CD4-positive, alpha-beta T cell treated with Interleukin-15 for 1 hour (primary cell): ENCODE data around the gene ITGB4.

Experiments
- DNase-seq: peaks from one replicate; pipeline ENCODE4 v3.0.0-alpha.2; 2020

ITGB4 gene

DNA sequence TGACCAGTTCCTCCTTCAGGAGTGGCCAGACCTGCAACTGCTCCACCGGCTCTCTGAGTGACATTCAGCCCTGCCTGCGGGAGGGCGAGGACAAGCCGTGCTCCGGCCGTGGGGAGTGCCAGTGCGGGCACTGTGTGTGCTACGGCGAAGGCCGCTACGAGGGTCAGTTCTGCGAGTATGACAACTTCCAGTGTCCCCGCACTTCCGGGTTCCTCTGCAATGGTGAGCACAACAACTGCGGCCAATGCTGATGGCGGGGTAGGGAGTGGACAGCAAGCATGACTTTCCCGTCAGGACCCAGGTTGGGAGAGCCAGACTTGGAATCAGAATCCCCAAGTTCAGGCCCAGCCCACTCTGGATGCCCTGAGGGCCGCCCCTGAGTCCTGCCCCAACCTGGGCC, 12.2 kb downstream of the ITGB4 start:
- no peak for DNase-seq

DNA sequence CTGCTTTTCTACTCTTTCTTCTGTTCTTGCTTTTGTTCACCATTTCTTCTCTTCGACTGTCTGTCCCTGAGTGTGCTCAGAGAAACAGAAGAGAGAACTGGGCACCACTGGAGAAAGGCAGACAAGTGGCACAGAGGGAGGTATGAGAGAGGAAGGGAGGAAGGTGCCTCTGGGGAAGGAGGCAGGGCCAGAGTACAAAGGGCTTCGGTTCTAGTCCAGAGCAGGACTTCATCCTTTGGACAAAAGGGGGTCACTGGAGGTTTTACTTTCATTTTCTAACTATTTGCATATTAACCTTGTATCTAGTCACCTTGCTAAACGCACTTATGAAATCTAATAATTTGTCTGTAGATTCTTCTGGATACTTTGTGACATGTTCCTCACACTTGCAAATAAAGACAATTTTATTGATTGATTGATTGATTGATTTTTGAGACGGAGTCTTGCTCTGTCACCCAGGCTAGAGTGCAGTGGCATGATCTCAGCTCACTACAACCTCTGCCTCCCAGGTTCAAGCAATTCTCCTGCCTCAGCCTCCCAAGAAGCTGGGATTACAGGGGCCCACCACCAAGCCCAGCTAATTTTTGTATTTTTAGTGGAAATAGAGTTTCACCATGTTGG, 13.5 kb downstream of the ITGB4 start:
- no peak for DNase-seq

DNA sequence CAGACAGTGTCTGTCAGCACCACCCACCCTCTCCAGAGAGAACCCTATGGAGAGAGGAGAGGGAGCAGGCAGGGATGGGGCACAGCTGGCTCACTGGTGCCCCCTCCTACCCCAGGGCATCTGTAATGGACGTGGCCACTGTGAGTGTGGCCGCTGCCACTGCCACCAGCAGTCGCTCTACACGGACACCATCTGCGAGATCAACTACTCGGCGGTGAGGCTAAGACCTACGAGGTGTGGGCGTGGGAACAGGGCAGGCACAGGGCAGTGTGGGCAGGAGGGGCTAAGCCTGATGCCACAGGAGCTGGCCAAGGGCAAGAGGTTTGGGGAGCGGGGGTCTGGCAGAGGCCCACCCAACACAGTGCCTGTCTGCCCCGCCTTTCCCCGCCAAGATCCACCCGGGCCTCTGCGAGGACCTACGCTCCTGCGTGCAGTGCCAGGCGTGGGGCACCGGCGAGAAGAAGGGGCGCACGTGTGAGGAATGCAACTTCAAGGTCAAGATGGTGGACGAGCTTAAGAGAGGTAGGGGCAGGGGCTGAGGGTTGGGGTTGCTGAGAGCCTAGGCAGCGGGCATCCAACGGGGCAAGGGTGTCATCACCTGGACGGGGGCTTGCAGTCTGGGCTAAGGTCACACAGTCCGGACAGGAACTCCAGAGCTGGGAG, 15.0 kb downstream of the ITGB4 start:
- DNase-seq, result no peak

DNA sequence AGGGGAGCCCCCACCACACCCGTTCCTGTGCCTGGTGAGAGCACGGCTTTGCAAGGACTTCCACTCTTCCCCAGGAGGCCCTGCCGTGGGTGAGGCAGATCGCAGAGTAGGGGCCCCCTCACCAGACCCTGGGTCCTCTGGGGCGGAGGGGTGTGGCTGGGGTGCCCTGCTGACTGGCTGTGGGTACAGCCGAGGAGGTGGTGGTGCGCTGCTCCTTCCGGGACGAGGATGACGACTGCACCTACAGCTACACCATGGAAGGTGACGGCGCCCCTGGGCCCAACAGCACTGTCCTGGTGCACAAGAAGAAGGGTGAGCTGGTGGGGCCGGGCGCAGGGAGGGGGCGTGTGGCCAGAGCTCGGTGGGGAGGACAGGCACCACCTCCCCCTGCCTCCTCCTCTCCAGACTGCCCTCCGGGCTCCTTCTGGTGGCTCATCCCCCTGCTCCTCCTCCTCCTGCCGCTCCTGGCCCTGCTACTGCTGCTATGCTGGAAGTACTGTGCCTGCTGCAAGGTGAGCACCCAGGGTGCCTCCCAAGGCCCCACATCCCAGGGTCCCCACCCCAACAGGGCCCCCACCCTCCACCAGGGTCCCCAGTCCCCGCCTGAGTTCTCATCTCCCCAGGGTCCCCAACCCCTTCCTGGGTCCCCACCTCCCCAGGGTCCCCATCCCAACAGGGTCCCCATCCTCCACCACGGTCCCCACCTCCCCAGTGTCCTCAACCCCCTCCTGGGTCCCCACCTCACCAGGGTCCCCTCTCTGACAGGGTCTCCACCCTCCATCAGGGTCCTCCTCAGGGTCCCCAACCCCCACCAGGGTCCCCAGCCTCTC, 16.1 kb downstream of the ITGB4 start:
- no peak for DNase-seq

DNA sequence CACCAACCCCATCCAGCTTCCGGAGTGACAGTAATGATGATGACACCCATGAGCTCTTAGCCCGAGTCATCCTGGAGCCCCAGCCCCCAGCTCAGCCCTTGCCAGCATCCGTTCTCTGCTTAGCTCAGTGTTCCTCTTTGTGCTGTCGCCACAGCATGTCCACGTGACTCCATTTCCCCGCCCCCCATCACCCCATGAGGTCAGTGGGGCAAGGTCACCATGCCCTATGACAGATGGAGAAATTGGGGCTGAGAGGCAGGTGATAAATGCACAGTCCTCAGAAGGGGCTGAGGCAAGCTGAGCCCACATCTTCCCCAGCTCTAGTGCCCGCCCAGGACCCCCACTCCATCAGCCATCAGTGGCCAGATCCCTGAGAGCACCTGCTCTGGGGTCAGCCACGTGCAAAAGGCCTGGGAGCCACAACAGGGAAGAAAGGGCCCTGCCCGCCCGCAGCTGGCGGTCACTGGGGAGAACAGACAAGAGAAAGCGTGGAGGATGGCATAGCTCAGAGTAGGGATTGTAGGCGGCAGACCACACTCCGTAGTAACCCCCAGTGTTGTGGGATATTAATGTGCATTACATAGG, 17.1 kb downstream of the ITGB4 start:
- peak; percentile 84 for DNase-seq

DNA sequence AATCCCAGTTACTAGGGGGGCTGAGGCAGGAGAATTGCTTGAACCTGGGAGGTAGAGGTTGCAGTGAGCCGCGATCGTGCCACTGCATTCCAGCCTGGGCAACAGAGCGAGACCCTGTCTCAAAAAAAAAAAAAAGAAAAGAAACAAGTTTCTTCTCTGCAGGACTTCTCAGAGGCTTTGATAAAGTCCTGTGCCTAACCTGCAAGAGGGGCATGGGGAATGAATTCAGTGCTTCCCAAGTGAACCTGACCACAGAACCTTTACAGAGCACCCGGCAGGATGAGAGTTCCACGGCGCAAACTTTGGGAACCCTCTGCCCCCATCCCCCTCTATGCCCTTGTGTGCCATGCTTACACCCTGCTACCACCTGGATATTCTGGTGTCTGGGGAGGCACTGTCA, 17.9 kb downstream of the ITGB4 start:
- no peak for DNase-seq

DNA sequence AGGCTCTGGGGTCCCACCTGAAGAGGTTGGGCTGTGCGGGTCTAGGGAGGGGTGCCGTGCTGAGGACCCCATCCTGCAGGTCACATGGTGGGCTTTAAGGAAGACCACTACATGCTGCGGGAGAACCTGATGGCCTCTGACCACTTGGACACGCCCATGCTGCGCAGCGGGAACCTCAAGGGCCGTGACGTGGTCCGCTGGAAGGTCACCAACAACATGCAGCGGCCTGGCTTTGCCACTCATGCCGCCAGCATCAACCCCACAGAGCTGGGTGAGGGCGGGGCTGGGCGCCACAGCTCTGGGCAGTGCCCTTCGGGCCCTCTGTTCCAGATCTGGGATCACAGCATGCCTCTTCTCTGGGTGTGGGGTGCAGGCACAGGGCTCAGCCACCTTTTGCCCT, 18.5 kb downstream of the ITGB4 start:
- DNase-seq, result no peak

DNA sequence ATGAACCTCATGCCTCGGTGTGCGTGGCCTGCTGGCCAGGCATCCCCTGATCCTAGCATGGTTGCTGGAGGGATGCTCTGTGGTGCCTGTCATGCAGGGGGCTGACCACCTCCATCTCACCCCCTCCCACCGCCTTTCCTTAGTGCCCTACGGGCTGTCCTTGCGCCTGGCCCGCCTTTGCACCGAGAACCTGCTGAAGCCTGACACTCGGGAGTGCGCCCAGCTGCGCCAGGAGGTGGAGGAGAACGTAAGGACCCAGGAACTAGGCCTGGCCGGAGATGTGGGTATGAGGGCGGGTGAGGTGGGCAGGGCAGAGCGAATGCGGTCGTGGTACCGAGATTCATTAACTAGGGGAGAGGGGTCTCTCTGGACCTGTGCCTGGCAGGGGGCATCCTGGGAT, 19.0 kb downstream of the ITGB4 start:
- DNase-seq, result no peak

DNA sequence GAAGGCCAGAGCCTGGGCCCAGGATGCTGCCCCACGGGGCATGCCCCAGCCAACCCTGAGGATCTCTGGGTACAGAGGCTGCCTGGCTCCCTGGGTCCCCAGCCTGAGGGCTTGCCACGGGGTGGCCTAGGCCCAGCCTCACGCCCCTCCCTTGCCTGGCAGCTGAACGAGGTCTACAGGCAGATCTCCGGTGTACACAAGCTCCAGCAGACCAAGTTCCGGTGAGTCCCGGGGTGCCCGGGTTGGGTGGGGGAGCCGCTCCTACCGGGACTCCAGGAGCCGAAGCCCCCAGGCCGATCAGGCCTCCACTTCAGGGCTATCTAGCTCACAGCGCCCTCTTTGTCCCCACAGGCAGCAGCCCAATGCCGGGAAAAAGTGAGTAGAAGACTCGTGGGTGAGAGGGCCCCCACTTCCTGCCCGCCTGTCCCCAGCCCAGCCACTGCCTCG, 19.4 kb downstream of the ITGB4 start:
- DNase-seq, result no peak

DNA sequence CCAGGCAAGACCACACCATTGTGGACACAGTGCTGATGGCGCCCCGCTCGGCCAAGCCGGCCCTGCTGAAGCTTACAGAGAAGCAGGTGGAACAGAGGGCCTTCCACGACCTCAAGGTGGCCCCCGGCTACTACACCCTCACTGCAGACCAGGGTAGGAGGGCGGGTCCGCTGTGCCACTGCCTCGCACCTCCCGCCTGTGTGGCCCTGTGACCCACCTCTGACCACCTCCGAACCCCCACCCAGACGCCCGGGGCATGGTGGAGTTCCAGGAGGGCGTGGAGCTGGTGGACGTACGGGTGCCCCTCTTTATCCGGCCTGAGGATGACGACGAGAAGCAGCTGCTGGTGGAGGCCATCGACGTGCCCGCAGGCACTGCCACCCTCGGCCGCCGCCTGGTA, 21.1 kb downstream of the ITGB4 start:
- DNase-seq, result no peak

DNA sequence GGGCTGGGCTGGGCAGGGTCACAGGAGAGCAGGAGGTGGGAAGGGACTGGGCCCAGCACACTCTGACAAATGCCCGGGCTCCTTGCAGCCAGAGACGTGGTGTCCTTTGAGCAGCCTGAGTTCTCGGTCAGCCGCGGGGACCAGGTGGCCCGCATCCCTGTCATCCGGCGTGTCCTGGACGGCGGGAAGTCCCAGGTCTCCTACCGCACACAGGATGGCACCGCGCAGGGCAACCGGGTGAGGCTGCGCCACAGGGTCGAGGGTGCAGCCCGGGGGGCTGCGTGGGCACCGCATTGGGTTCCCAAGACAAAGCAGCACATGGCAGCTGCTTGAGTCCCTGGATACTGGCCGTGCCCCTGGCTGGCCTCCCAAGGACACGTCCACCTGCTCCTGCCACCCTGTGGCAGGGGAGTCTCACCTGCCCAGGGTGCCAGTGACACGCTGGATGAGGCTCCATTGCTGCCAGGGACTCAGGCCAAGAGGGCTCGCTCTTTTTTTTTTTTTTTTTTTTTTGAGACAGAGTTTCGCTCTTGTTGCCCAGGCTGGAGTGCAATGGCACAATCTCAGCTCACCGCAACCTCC, 22.5 kb downstream of the ITGB4 start:
- no peak for DNase-seq

DNA sequence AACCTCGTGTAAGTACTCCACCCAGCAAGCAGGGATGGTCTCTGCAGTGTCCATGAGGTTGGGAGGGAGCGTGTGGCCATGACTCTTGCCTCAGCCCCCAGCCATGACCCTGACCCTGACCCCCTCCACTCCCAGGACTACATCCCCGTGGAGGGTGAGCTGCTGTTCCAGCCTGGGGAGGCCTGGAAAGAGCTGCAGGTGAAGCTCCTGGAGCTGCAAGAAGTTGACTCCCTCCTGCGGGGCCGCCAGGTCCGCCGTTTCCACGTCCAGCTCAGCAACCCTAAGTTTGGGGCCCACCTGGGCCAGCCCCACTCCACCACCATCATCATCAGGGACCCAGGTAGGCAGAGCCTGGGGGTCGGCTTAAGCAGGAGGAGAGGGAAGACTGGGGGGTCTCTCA, 27.4 kb downstream of the ITGB4 start:
- no peak for DNase-seq

DNA sequence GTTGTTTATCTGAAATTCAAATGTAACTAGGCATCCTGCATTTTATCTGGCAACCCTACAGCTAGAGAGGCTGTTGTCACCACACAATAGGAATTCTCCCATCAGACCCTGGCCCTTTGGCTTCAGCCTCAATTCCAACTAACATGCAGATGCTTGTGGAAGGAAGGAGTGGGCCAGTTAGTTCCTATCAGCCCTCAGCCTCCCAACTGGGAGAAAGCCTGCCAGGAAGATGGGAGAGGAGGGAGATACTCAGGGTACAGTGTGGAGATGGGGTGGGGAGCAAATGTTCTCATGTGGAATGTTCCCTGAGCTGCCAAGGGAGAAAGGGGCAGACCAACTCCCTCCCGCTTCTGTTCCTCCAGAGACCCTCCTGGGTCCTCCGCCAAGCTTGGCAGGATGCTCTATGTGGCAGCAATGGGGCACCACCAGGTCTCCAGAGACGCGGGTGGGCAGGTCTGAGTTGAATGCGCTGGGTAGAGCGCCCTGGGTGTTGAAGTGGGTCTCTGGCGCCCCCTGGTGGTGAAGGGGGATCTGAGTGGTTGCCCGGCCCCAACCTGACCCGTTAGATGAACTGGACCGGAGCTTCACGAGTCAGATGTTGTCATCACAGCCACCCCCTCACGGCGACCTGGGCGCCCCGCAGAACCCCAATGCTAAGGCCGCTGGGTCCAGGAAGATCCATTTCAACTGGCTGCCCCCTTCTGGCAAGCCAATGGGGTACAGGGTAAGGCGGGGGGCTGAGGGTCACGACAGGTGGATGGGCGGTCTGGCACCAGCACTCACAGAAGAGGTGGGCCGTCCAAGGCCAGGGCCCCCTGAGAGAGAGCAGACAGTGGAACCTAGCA, 28.5 kb downstream of the ITGB4 start:
- DNase-seq, result peak; percentile 85

DNA sequence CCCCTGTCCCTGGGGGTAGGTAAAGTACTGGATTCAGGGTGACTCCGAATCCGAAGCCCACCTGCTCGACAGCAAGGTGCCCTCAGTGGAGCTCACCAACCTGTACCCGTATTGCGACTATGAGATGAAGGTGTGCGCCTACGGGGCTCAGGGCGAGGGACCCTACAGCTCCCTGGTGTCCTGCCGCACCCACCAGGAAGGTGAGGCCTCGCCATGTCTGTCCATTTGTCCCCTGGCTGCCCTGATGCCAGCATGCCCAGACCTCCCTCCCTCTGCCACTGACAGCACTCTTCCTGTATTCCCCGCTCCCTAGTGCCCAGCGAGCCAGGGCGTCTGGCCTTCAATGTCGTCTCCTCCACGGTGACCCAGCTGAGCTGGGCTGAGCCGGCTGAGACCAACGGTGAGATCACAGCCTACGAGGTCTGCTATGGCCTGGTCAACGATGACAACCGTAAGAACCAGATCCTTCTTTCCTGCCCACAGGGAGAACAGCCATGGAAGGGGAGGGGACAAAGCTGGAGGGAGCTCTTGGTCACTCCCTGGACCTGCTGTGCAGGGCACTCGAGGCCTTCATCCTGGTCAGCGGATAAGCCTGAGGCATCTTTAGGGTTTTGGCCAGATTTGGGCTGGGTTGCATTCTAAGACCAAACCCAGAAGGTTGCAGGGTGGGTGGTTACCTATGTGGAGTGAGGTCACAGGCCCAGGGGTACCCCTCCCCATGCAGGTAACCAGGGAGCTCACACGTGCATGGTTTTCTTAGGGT, 29.6 kb downstream of the ITGB4 start:
- DNase-seq, result no peak

DNA sequence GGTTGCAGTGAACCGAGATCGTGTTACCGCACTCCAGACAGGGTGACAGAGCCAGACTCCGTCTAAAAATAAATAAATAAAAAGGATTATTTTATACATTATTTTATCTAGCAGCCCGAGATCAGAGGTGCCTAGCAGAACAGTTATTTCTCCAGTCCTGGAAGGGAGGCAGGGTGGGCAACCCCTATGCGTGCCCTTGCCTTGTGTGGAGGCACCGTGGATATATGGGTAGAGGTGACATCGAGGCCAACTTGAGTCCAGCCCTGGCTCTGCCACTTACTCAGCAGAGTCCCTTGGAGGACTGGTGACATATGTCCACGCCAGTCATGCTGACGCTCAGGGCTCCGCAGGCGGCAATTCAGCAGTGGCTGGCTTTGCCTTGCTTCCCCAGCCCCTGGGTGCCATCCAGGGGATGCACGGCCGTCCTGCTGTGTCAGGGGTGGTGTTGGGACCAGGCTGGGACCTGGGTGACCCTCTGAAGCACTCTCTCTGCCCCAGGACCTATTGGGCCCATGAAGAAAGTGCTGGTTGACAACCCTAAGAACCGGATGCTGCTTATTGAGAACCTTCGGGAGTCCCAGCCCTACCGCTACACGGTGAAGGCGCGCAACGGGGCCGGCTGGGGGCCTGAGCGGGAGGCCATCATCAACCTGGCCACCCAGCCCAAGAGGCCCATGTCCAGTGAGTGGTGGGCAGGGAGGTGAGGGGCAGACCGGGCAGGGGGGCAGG, 30.6 kb downstream of the ITGB4 start:
- DNase-seq, result no peak

DNA sequence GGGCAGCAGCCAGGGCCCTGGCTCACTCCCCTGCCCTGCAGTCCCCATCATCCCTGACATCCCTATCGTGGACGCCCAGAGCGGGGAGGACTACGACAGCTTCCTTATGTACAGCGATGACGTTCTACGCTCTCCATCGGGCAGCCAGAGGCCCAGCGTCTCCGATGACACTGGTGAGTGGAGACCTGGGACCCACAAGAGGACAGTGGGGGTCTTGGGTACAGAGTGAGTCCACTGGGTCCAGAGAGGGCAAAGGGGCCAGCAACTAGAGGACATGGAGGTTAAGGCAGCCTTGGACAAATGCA, 31.1 kb downstream of the ITGB4 start:
- no peak for DNase-seq

DNA sequence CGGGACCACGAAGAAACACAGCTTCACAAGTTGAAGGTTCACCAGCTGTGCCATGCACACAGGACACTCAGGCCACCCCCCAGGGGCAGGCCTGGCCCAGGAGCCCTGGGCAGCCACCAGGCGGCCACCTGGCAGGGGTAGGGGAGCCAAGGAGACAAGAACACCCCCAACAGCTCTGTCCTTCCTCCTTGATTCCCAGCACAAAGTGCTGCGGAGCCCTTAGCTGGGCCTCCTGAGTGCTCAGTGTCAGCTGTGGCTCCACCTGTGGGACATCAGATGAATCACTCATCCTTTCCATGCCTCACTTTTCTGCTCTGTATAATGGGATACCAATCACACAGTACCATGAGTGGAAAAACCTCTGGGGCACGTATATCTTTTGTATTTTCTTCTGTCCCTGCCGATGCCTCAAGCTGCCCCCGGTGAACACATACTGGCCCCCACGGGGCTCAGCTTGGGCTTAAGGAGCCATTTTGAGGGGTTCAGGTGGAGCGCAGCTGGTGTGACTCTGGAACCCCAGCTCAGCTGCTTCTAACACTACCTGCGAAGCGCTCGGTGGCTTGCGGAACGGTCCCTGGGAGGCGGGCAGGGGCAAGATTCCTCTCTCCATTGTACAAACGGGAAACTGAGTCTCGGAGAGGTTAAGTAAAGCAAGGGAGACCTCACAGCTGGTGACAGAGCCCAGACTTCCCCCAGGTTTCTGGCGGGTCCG, 31.7 kb downstream of the ITGB4 start:
- no peak for DNase-seq

DNA sequence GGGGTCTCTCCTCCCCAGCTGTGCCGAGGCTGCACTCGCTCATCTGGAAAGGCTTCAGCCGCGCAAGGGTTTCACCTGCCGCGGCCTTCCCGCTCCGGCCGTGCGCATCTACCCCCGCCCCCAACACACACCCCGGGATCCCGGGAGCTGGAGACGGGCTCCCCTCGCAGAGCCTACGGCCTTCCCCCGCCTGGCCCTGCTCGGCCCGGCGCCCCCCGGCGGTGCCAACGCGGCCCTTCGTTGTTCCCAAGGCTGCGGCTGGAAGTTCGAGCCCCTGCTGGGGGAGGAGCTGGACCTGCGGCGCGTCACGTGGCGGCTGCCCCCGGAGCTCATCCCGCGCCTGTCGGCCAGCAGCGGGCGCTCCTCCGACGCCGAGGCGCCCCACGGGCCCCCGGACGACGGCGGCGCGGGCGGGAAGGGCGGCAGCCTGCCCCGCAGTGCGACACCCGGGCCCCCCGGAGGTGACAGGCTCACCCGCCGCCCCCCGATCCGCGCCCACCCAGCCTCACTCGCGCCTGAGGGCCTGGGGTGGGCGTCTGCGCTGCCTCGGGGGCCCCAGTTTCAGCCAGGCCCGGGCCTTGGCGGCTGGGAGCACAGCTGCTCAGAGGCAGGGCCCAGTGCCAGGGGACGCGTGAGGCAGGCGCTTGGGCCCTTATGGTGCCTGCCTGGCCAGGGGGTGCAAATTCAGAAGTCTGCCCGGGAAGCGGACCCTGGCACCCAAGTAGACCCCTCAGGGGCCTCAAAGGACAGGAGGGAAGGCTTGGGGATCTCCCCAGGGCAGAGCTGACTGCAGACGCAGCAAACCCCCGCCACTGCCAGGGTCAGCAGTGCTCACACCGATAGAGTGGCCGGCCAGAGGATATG, 32.5 kb downstream of the ITGB4 start:
- DNase-seq, result peak; percentile 76
